ENCODE measurements around the gene MEF2C. TPM values are rescaled to one million over a fixed set of nuclear protein-coding genes. Genes with fewer than 3 reads are reported as not detected.

The MEF2C gene
- total RNA-seq, 2 donors from 2014 or later = 0.64 to 0.86 TPM

DNA sequence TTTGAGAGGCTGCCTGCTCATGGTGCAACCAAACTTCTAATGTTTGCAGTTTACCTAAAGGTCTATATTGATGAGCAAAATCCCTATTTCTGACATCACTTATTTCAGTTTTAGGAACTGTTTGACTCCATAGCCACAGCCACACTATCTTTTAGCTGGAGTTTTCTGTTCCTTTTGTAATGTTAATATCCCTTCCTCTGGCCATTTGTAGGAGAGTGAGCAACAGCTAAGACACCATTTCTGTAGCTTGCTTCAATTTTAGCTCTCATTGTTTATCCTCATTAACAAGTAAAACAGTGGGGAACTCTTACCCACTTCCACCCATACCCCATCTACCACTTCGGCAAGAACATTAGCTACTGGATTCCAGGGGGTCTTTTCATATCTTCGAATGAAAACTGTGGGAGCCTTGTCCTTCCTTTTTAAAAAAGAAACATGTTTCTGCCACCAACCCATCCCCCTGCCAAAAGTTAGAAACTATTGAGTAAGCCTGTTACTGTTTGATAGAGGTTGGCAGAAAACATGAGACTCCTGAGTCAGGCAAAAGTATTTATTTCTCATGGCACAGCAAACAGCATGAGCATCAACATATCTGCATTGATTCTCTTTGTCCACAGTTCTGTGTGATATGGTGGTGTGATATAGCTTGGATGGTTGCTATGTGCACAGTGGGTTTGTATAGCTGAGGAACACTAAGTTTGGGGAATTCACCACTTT, 174.1 kb downstream of the MEF2C start:
- Mint-ChIP-seq H3K4me3 (no peak overlapping the region), H3K27ac (no peak overlapping the region), H3K27me3 (ENCODE audit: insufficient read depth) (peaks cover 5% of the 10 kb centered on the region), H3K9me3 (no peaks in the 10 kb centered on the region), H3K36me3 (ENCODE audit: low read depth) (no peaks in the 10 kb centered on the region), H3K4me1 (peaks cover 14% of the 10 kb centered on the region)
- no peak for DNase-seq
- Histone ChIP-seq H3K9me3 (ENCODE audit: control insufficient read depth, low read length) (no peaks in the 10 kb centered on the region), H3K27ac (ENCODE audit: low read depth, low read length) (no peak overlapping the region), H3K4me3 (ENCODE audit: low read length) (no peak overlapping the region), H3K27me3 (ENCODE audit: control insufficient read depth, insufficient read depth, low read length, poor library complexity, severe bottlenecking) (peaks cover 12% of the 10 kb centered on the region), H3K36me3 (ENCODE audit: control insufficient read depth, insufficient read depth, low read length) (no peaks in the 10 kb centered on the region), H3K4me1 (ENCODE audit: control insufficient read depth, insufficient read depth, low read length) (no peaks in the 10 kb centered on the region), H3K9ac (ENCODE audit: extremely low read depth, low read length, poor library complexity, severe bottlenecking) (no peak overlapping the region)
- WGBS, 2 experiments (ENCODE audit: insufficient coverage in 1 of 2, insufficient read length in 1 of 2) = 20 to 66% methylated on average over 1 to 2 of the region's 2 CpGs
- TF ChIP-seq, protein P1, sequence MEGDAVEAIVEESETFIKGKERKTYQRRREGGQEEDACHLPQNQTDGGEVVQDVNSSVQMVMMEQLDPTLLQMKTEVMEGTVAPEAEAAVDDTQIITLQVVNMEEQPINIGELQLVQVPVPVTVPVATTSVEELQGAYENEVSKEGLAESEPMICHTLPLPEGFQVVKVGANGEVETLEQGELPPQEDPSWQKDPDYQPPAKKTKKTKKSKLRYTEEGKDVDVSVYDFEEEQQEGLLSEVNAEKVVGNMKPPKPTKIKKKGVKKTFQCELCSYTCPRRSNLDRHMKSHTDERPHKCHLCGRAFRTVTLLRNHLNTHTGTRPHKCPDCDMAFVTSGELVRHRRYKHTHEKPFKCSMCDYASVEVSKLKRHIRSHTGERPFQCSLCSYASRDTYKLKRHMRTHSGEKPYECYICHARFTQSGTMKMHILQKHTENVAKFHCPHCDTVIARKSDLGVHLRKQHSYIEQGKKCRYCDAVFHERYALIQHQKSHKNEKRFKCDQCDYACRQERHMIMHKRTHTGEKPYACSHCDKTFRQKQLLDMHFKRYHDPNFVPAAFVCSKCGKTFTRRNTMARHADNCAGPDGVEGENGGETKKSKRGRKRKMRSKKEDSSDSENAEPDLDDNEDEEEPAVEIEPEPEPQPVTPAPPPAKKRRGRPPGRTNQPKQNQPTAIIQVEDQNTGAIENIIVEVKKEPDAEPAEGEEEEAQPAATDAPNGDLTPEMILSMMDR (conservative IDR thresholded peaks at IDR 0.05) = no peak

GRCh38 chr5:88708021-88708420, 175.0 kb downstream of the MEF2C start:
- 100% methylated on average over 1 of the region's 1 CpG; no CpG with 5 or more reads in 1 of the 2 experiments for WGBS, 2 experiments (ENCODE audit: insufficient coverage in 1 of 2, insufficient read length in 1 of 2)
- Histone ChIP-seq H3K9ac (ENCODE audit: extremely low read depth, low read length, poor library complexity, severe bottlenecking) (no peak overlapping the region), H3K27ac (ENCODE audit: low read depth, low read length) (no peak overlapping the region), H3K9me3 (ENCODE audit: control insufficient read depth, low read length) (no peaks in the 10 kb centered on the region), H3K4me3 (ENCODE audit: low read length) (no peak overlapping the region), H3K36me3 (ENCODE audit: control insufficient read depth, insufficient read depth, low read length) (no peaks in the 10 kb centered on the region), H3K27me3 (ENCODE audit: control insufficient read depth, insufficient read depth, low read length, poor library complexity, severe bottlenecking) (peaks cover 12% of the 10 kb centered on the region), H3K4me1 (ENCODE audit: control insufficient read depth, insufficient read depth, low read length) (no peaks in the 10 kb centered on the region)
- TF ChIP-seq, protein P1 (conservative IDR thresholded peaks at IDR 0.05) = no peak
- Mint-ChIP-seq H3K27me3 (ENCODE audit: insufficient read depth) (peaks cover 6% of the 10 kb centered on the region), H3K9me3 (no peaks in the 10 kb centered on the region), H3K4me1 (peaks cover 13% of the 10 kb centered on the region), H3K36me3 (ENCODE audit: low read depth) (no peaks in the 10 kb centered on the region), H3K27ac (no peak overlapping the region), H3K4me3 (no peak overlapping the region)
- DNase-seq = no peak

GRCh38 chr5:88707216-88707965, 175.6 kb downstream of the MEF2C start:
- no peak for DNase-seq
- Histone ChIP-seq H3K4me1 (ENCODE audit: control insufficient read depth, insufficient read depth, low read length) (no peaks in the 10 kb centered on the region), H3K36me3 (ENCODE audit: control insufficient read depth, insufficient read depth, low read length) (no peaks in the 10 kb centered on the region), H3K9me3 (ENCODE audit: control insufficient read depth, low read length) (no peaks in the 10 kb centered on the region), H3K27ac (ENCODE audit: low read depth, low read length) (no peak overlapping the region), H3K27me3 (ENCODE audit: control insufficient read depth, insufficient read depth, low read length, poor library complexity, severe bottlenecking) (peaks cover 12% of the 10 kb centered on the region), H3K4me3 (ENCODE audit: low read length) (no peak overlapping the region), H3K9ac (ENCODE audit: extremely low read depth, low read length, poor library complexity, severe bottlenecking) (no peak overlapping the region)
- H3K27me3 Mint-ChIP-seq (ENCODE audit: insufficient read depth) = peaks cover 4% of the 10 kb centered on the region
- no peak overlapping the region for H3K4me3 Mint-ChIP-seq
- H3K27ac Mint-ChIP-seq = no peak overlapping the region
- peaks cover 19% of the 10 kb centered on the region for H3K4me1 Mint-ChIP-seq
- TF ChIP-seq, protein P1 (conservative IDR thresholded peaks at IDR 0.05) = no peak
- H3K9me3 Mint-ChIP-seq = no peaks in the 10 kb centered on the region
- H3K36me3 Mint-ChIP-seq (ENCODE audit: low read depth) = no peaks in the 10 kb centered on the region
- 73 to 78% methylated on average over 4 of the region's 4 CpGs for WGBS, 2 experiments (ENCODE audit: insufficient coverage in 1 of 2, insufficient read length in 1 of 2)
